Calu3 (cell line): Measurements from ENCODE around the gene VRK1. TPM values are rescaled to one million over a fixed set of nuclear protein-coding genes. Genes with fewer than 3 reads are reported as not detected.

Experiments used
- BruUV-seq: library from RNA; stranded (reverse); fragments of 400-500 nt; replicated peaks from 2 replicates; lab custom pipeline; 2021; lab: Mats Ljungman, UMichigan
- CTCF ChIA-PET: fragments of 300-600 bp; sonication (Branson Sonifier 250); formaldehyde crosslinking; loops from one replicate; lab custom pipeline; 2022; ENCODE audit warnings: antibody characterized with exemption; lab: Charles Lee
- DNase-seq: peaks from one replicate; pipeline ENCODE4 v3.0.0; 2022
- H3K27ac Mint-ChIP-seq: one replicate; pipeline ENCODE4 v1.8.0; 2022; ENCODE audit warnings: mixed read lengths; ENCODE audit not compliant: unreplicated experiment
- H3K27me3 Mint-ChIP-seq: one replicate; pipeline ENCODE4 v1.8.0; 2022; ENCODE audit warnings: mixed read lengths; ENCODE audit not compliant: unreplicated experiment
- H3K36me3 Mint-ChIP-seq: one replicate; pipeline ENCODE4 v1.8.0; 2022; ENCODE audit warnings: mild to moderate bottlenecking, moderate library complexity, mixed read lengths; ENCODE audit not compliant: insufficient read depth, unreplicated experiment
- H3K4me1 Mint-ChIP-seq: one replicate; pipeline ENCODE4 v1.8.0; 2022; ENCODE audit warnings: mild to moderate bottlenecking, low read depth, mixed read lengths; ENCODE audit not compliant: unreplicated experiment
- H3K4me3 Mint-ChIP-seq: one replicate; pipeline ENCODE4 v1.8.0; 2022; ENCODE audit warnings: mild to moderate bottlenecking, low read depth, moderate library complexity, mixed read lengths; ENCODE audit not compliant: unreplicated experiment
- H3K9me3 Mint-ChIP-seq: one replicate; pipeline ENCODE4 v1.8.0; 2022; ENCODE audit warnings: low read depth, mixed read lengths; ENCODE audit not compliant: unreplicated experiment
- intact Hi-C: fragments of 100-400 bp; cut with micrococcal nuclease; formaldehyde crosslinking; loops from one replicate; pipeline ENCODE4 v1.10.0; 2022; ENCODE audit not compliant: unreplicated experiment
- total RNA-seq: library from RNA; stranded (reverse); gene quantifications from 2 replicates; pipeline ENCODE4 v1.2.3, GENCODE V29; 2022
- TF ChIP-seq, protein P1 (sequence below): fragments of 200-600 bp; IDR thresholded peaks from one replicate; pipeline ENCODE4 v1.8.0; 2022; ENCODE audit warnings: antibody characterized with exemption; ENCODE audit not compliant: unreplicated experiment

The VRK1 gene
- total RNA-seq, 1 experiment from 2014 or later, result 51.3 TPM

DNA sequence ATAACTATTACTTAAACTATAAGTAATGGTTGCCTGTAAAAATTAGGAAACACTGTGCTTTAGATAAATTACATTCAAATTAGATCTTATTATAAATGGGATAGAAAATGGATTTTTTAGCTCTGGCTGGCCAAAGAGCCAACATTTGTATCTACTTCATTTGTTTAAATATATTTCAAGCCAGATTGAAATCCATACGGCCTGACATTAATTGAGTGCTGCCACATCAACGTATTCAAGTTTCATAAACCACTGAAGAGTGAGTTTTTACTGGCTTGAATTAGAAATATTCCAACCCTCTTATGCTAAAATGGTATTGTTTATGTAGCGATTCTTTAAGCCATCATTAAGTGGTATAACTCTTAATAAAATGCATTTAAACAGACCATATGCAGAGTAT, 133.3 kb downstream of the VRK1 start:
- peaks cover 7% of the 10 kb centered on the region for H3K36me3 Mint-ChIP-seq
- H3K9me3 Mint-ChIP-seq, result no peaks in the 10 kb centered on the region
- no peaks in the 10 kb centered on the region for H3K4me1 Mint-ChIP-seq
- TF ChIP-seq, protein P1, sequence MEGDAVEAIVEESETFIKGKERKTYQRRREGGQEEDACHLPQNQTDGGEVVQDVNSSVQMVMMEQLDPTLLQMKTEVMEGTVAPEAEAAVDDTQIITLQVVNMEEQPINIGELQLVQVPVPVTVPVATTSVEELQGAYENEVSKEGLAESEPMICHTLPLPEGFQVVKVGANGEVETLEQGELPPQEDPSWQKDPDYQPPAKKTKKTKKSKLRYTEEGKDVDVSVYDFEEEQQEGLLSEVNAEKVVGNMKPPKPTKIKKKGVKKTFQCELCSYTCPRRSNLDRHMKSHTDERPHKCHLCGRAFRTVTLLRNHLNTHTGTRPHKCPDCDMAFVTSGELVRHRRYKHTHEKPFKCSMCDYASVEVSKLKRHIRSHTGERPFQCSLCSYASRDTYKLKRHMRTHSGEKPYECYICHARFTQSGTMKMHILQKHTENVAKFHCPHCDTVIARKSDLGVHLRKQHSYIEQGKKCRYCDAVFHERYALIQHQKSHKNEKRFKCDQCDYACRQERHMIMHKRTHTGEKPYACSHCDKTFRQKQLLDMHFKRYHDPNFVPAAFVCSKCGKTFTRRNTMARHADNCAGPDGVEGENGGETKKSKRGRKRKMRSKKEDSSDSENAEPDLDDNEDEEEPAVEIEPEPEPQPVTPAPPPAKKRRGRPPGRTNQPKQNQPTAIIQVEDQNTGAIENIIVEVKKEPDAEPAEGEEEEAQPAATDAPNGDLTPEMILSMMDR, result no peak
- H3K27ac Mint-ChIP-seq, result no peak overlapping the region
- H3K4me3 Mint-ChIP-seq, result no peak overlapping the region
- BruUV-seq, result no TSS peak
- intact Hi-C loops, result no loop called here
- no peaks in the 10 kb centered on the region for H3K27me3 Mint-ChIP-seq
- CTCF ChIA-PET, result no interaction called here
- no peak for DNase-seq
